Measurements from ENCODE around the gene USP5. TPM values are rescaled to one million over a fixed set of nuclear protein-coding genes. Genes with fewer than 3 reads are reported as not detected.

USP5 gene
- total and polyA plus RNA-seq, 2 of the 8 experiments (the other 6 are each of a cell fraction or from before 2014, with no cell fraction given): 66.5 to 148 TPM

GRCh38 chr12:6827437-6827911 lies 24.5 kb upstream of the USP5 start (continued):
- no peak for TF ChIP-seq CHD7 (IDR thresholded peaks at IDR 0.05; ENCODE audit: insufficient replicate concordance, low read length)
- TF ChIP-seq SIN3A (conservative IDR thresholded peaks at IDR 0.05 in 1 of 2, IDR thresholded peaks at IDR 0.05 in 1 of 2; ENCODE audit: low read depth in 1 of 2, low read length in 2 of 2): 0 out of 4 replicates have a peak, but pooled peaks of 1 of the 2 experiments have one; percentile 13
- no peak for TF ChIP-seq BRCA1 (IDR thresholded peaks at IDR 0.05; ENCODE audit: low read depth, low read length)
- TF ChIP-seq CEBPB (IDR thresholded peaks at IDR 0.05; ENCODE audit: low read depth, low read length): no peak
- no peak for TF ChIP-seq FOSL1 (IDR thresholded peaks at IDR 0.05; ENCODE audit: insufficient read depth, low read depth, low read length)
- no peak for TF ChIP-seq CHD2 (IDR thresholded peaks at IDR 0.05; ENCODE audit: low read length)
- TF ChIP-seq ATF2 (IDR thresholded peaks at IDR 0.05; ENCODE audit: low read length): no peak
- no peak for TF ChIP-seq EZH2 (IDR thresholded peaks at IDR 0.05; ENCODE audit: low read depth, low read length, severe bottlenecking)
- no peak for TF ChIP-seq RBBP5 (IDR thresholded peaks at IDR 0.05; ENCODE audit: borderline replicate concordance, low read depth, low read length)

Data from H1 (cell line).